Heart left ventricle (tissue), 16 donors: ENCODE data around the gene S100A4. TPM values are rescaled to one million over a fixed set of nuclear protein-coding genes. Genes with fewer than 3 reads are reported as not detected.

Experiments used
- ATAC-seq, 4 donors: fragments of 200-7000 bp; cut with Tn5 transposase; one replicate each; pipeline ENCODE4 v1.9.1; 2020 to 2022; ENCODE audit warnings: moderate library complexity in 4 of 4, mild to moderate bottlenecking in 3 of 4, moderate number of reproducible peaks in 1 of 4
- DNase-seq, 5 donors: peaks; one replicate each; pipeline ENCODE4 v3.0.0-alpha.2; 2020
- H3K27ac ChIP-seq, 12 donors: fragments of 200-600 bp; sonication (generic) in 4 of 12; one replicate each; pipeline versions ENCODE4 v1.5.0 to v1.8.0; 2016 to 2022; ENCODE audit warnings: mild to moderate bottlenecking in 2 of 12
- H3K27me3 ChIP-seq, 9 donors: fragments of 200-600 bp; sonication (generic) in 2 of 9; one replicate each; pipeline versions ENCODE4 v1.5.1 to v1.8.0; 2016 to 2022; ENCODE audit warnings: mild to moderate bottlenecking in 3 of 9
- H3K36me3 ChIP-seq, 9 donors: fragments of 200-600 bp; sonication (generic) in 2 of 9; one replicate each; pipeline versions ENCODE4 v1.5.0 to v1.8.0; 2018 to 2022; ENCODE audit warnings: mild to moderate bottlenecking in 2 of 9
- H3K4me1 ChIP-seq, 12 donors: fragments of 200-600 bp; sonication (generic) in 4 of 12; one replicate each; pipeline versions ENCODE4 v1.5.0 to v1.8.0; 2016 to 2022; ENCODE audit warnings: mild to moderate bottlenecking in 3 of 12
- H3K4me3 ChIP-seq, 12 donors: fragments of 200-600 bp; sonication (generic) in 4 of 12; one replicate each; pipeline versions ENCODE4 v1.5.0 to v1.8.0; 2017 to 2022; ENCODE audit warnings: mild to moderate bottlenecking in 9 of 12, moderate library complexity in 4 of 12
- H3K9me3 ChIP-seq, 12 donors: fragments of 200-600 bp; sonication (generic) in 4 of 12; one replicate each; pipeline versions ENCODE4 v1.5.0 to v1.8.0; 2016 to 2022; ENCODE audit warnings: mild to moderate bottlenecking in 1 of 12
- CTCF ChIP-seq, 12 donors: fragments of 200-600 bp; sonication (generic) in 4 of 12; IDR thresholded peaks; one replicate each; pipeline versions ENCODE4 v1.5.0 to v1.8.0; 2018 to 2022; ENCODE audit warnings: antibody characterized with exemption in 12 of 12, mild to moderate bottlenecking in 5 of 12
- POLR2A ChIP-seq, 2 donors: fragments of 450-650 bp; IDR thresholded peaks; one replicate each; pipeline ENCODE4 v1.6.1; 2017; ENCODE audit warnings: antibody characterized with exemption in 2 of 2, mild to moderate bottlenecking in 2 of 2, moderate library complexity in 2 of 2
- WGBS, 4 donors: extraction: QIAGEN DNeasy Blood & Tissue Kit in 2 of 4; methylation state at CpG; one replicate each; pipeline versions ENCODE4 v1.1.5 to v1.1.7; 2013 to 2018; 5-methylcytosine and 5-hydroxymethylcytosine counted together
- intact Hi-C, 10 donors: fragments of 100-400 bp; cut with DNase I; formaldehyde crosslinking; loops; one replicate each; pipeline versions ENCODE4 v1.11.1 to v1.14.2; 2022
- polyA plus RNA-seq, 2 donors: library from polyadenylated mRNA; stranded (reverse); fragments of 200-250 nt; gene quantifications; one replicate each; pipeline ENCODE4 v1.2.3, GENCODE V29; 2013
- total RNA-seq, 9 donors: library from RNA; depleted of rRNA in 2 of 9; stranded (reverse); fragments of >200 nt in 2 of 9; fragmentation: NEBNext Ultra II Directional in 3 of 9; extraction: Animal tissue kit (Norgen Biotek cat#: 25700) in 3 of 9; gene quantifications; one replicate each; pipeline versions ENCODE4 v1.1.0 to v1.2.4, GENCODE V29; 2016 to 2023
- donor health status: ischemic (EF 13 %, LVEDD 7.1; RV severe dilation, severe dysfunction).
- donor health status: healthy with polysubstance abuse.
- donor health status: DM: no; HTN: yes; CAD: no.
- donor health status: DM: no; HTN: no; CAD: no.
- donor health status: ischemic (EF 25% LVEDD 6.9; RV normal size, moderate dysfunction).
- donor health status: ischemic (EF 25% LVEDD 5.7; RV mildly dilated, moderate dysfunction).
- donor health status: healthy.
- donor health status: DM: yes; HTN: yes; CAD: no.
- donor health status: ischemic (EF 35%, LVEDD 5.7; RV mildly dilated, moderate dysfunction).
- donor health status: nonischemic (EF 11% LVEDD 7.7; RV severe dilation, severe dysfunction).
- donor health status: DM: yes; HTN: yes; CAD: no.
- donor health status: PGD.
- donor health status: ischemic (EF 29% LVEDD 5.4; RV normal size, mild dysfunction).
- donor health status: nonischemic (EF 23%, LVEDD 6.1; RV moderate dilation, normal function).

S100A4 gene
- total and polyA plus RNA-seq, 11 donors, result 56.9 to 398 (median 118) TPM

- intact Hi-C loops, result loop anchor here in 3 of 10 donors (10.0 kb wide), 3 partner anchors 156 to 476 kb away; partner anchors contain the start of genes ILF2 (in 1 of the 3), NPR1 (in 1 of the 3), RAB13 (in 1 of the 3) and RPS27 (in 1 of the 3)
- no peaks in the 10 kb centered on the region for H3K27me3 ChIP-seq
- WGBS, 4 donors, result 89 to 93% (median 91%) methylated on average over 3 of the region's 3 CpGs
These were observed 26.4 kb downstream of the S100A4 start for GRCh38 chr1:153519242-153519641.

GRCh38 chr1:153515504-153516394 is 29.9 kb downstream of the S100A4 start:
- Histone ChIP-seq H3K4me1 (peaks cover 0 to 27% (median 5%) of the 10 kb centered on the region in 12 donors), H3K27me3 (no peaks in the 10 kb centered on the region), H3K9me3 (no peaks in the 10 kb centered on the region), H3K27ac (peak overlapping the region in 1 of 12 donors; percentile 37), H3K36me3 (no peaks in the 10 kb centered on the region), H3K4me3 (no peak overlapping the region)
- intact Hi-C loops, result loop anchor here in 4 of 10 donors (2.0 to 10.0 kb wide), 4 partner anchors 51 to 479 kb away; partner anchors contain the start of genes ILF2 (in 1 of the 4), NPR1 (in 1 of the 4), RAB13 (in 1 of the 4) and RPS27 (in 1 of the 4)
- no peak for TF ChIP-seq POLR2A (IDR thresholded peaks at IDR 0.05)
- no peak for TF ChIP-seq CTCF (IDR thresholded peaks at IDR 0.05)
- ATAC-seq, result peak in 3 of 4 donors; percentile 48 to 67 (median 60)
- peak in 1 of 5 donors; percentile 62 for DNase-seq
- 57 to 67% (median 61%) methylated on average over 5 to 8 of the region's 8 CpGs for WGBS, 4 donors

More at GRCh38 chr1:153519242-153519641, 26.4 kb downstream of the S100A4 start:
- ATAC-seq (no peak), DNase-seq (no peak)
- Histone ChIP-seq H3K9me3 (no peaks in the 10 kb centered on the region), H3K27ac (no peak overlapping the region), H3K4me1 (peaks cover 0 to 27% (median 3%) of the 10 kb centered on the region in 12 donors), H3K4me3 (no peak overlapping the region), H3K36me3 (no peaks in the 10 kb centered on the region)
- no peak for TF ChIP-seq POLR2A (IDR thresholded peaks at IDR 0.05)
- TF ChIP-seq CTCF (IDR thresholded peaks at IDR 0.05), result no peak

- intact Hi-C loops, result loop anchor here in 9 of 10 donors (2.0 to 10.0 kb wide), 8 partner anchors 53 to 481 kb away; partner anchors contain the start of genes S100A14 (in 4 of the 9), RAB13 (in 3 of the 9), ILF2 (in 1 of the 9) and NPR1 (in 1 of the 9)
- H3K36me3 ChIP-seq, result no peaks in the 10 kb centered on the region
- no peak overlapping the region for H3K4me3 ChIP-seq
- DNase-seq (no peak), ATAC-seq (no peak)
- H3K27ac ChIP-seq, result no peak overlapping the region
- no peaks in the 10 kb centered on the region for H3K27me3 ChIP-seq
- WGBS, 4 donors, result 92 to 95% (median 95%) methylated on average over 7 of the region's 7 CpGs
- peaks cover 0 to 26% (median 6%) of the 10 kb centered on the region in 12 donors for H3K4me1 ChIP-seq
- TF ChIP-seq CTCF (IDR thresholded peaks at IDR 0.05), result no peak
- H3K9me3 ChIP-seq, result no peaks in the 10 kb centered on the region
These were observed 31.9 kb downstream of the S100A4 start for GRCh38 chr1:153513666-153514065.

GRCh38 chr1:153513023-153513422 is 32.6 kb downstream of the S100A4 start:
- peaks cover 0 to 20% (median 7%) of the 10 kb centered on the region in 12 donors for H3K4me1 ChIP-seq
- 46 to 64% (median 57%) methylated on average over 3 of the region's 3 CpGs for WGBS, 4 donors
- no peak for DNase-seq
- H3K4me3 ChIP-seq, result no peak overlapping the region
- no peak overlapping the region for H3K27ac ChIP-seq
- H3K9me3 ChIP-seq, result no peaks in the 10 kb centered on the region
- ATAC-seq, result peak in 3 of 4 donors; percentile 19 to 45 (median 40)
- intact Hi-C loops, result loop anchor here in 9 of 10 donors (2.0 to 10.0 kb wide), 8 partner anchors 54 to 482 kb away; partner anchors contain the start of genes S100A14 (in 4 of the 9), RAB13 (in 3 of the 9), ILF2 (in 1 of the 9) and NPR1 (in 1 of the 9)
- H3K36me3 ChIP-seq, result no peaks in the 10 kb centered on the region
- TF ChIP-seq CTCF (IDR thresholded peaks at IDR 0.05) (peak in 3 of 12 donors; percentile 8 to 14 (median 10)), POLR2A (IDR thresholded peaks at IDR 0.05) (no peak)
- H3K27me3 ChIP-seq, result no peaks in the 10 kb centered on the region
